ENCODE data around the gene GLMN. TPM values are rescaled to one million over a fixed set of nuclear protein-coding genes. Genes with fewer than 3 reads are reported as not detected.
"Not testable (repeated sequence)": the region's sequence is repeated elsewhere in the genome, so short reads cannot be mapped to it uniquely, and the experiment has no call there.

Gene GLMN
- total RNA-seq, 3 donors from 2014 or later (not counting 1 experiment from before 2014, with no cell fraction given): 19.8 to 25.9 (median 19.9) TPM

DNA sequence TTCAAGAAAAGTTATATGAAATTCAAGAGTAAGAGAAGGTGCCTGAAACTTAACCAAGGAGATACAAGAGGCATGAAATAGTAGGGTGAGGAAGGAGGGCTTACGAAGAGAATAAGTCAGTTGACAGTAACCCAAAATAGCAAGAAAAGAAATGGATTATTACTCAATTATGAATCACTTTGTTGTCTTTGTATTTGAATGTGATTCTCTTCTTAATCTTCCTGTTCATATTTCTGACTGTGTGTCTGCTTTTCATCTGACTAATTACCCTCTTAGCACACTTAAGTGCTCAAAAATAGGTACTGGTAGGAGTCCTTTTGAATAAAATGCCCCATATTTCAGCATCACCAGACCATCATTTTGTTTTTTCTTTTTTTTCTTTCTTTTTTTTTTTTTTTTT is 39.4 kb downstream of the GLMN start:
- no peak overlapping the region for H3K27ac Mint-ChIP-seq
- Histone ChIP-seq H3K9me3 (ENCODE audit: control insufficient read depth, insufficient read depth, low read length) (no peaks in the 10 kb centered on the region), H3K27ac (ENCODE audit: low read length) (no peak overlapping the region), H3K27me3 (ENCODE audit: control insufficient read depth, insufficient read depth, low read length) (no peaks in the 10 kb centered on the region), H3K4me3 (ENCODE audit: low read length) (no peak overlapping the region), H3K4me1 (ENCODE audit: control insufficient read depth, insufficient read depth, low read length) (no peaks in the 10 kb centered on the region), H3K36me3 (ENCODE audit: control insufficient read depth, insufficient read depth, low read length) (peaks cover 34% of the 10 kb centered on the region)
- intact Hi-C loops (cut with micrococcal nuclease): no loop called here
- 100% methylated on average over 1 of the region's 1 CpG for WGBS (ENCODE audit: insufficient coverage)
- DNase-seq (no peak), ATAC-seq (no peak)
- TF ChIP-seq, protein P1, sequence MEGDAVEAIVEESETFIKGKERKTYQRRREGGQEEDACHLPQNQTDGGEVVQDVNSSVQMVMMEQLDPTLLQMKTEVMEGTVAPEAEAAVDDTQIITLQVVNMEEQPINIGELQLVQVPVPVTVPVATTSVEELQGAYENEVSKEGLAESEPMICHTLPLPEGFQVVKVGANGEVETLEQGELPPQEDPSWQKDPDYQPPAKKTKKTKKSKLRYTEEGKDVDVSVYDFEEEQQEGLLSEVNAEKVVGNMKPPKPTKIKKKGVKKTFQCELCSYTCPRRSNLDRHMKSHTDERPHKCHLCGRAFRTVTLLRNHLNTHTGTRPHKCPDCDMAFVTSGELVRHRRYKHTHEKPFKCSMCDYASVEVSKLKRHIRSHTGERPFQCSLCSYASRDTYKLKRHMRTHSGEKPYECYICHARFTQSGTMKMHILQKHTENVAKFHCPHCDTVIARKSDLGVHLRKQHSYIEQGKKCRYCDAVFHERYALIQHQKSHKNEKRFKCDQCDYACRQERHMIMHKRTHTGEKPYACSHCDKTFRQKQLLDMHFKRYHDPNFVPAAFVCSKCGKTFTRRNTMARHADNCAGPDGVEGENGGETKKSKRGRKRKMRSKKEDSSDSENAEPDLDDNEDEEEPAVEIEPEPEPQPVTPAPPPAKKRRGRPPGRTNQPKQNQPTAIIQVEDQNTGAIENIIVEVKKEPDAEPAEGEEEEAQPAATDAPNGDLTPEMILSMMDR (IDR thresholded peaks at IDR 0.05): no peak
- H3K27me3 Mint-ChIP-seq (ENCODE audit: low read depth in 2 of 2): no peaks in the 10 kb centered on the region
- H3K4me3 Mint-ChIP-seq: no peak overlapping the region
- peaks cover 29% of the 10 kb centered on the region for H3K36me3 Mint-ChIP-seq
- H3K9me3 Mint-ChIP-seq: peaks cover 0 to 3% of the 10 kb centered on the region in 2 donors
- peaks cover 7 to 8% of the 10 kb centered on the region in 2 donors for H3K4me1 Mint-ChIP-seq

DNA sequence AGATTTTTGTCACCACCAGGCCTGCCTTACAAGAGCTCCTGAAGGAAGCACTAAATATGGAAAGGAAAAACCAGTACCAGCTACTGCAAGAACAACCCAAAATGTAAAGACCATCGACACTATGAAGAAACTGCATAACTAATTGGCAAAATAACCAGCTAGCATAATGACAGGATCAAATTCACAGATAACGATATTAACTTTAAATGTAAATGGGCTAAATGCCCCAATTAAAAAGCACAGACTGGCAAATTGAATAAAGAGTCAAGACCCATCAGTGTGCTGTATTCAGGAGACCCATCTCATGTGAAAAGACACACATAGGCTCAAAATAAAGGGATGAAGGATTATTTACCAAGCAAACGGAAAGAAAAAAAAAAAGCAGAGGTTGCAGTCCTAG is 44.1 kb downstream of the GLMN start:
- H3K27ac ChIP-seq (ENCODE audit: low read length); H3K27ac Mint-ChIP-seq; DNase-seq; ATAC-seq; intact Hi-C loops (cut with micrococcal nuclease); H3K9me3 Mint-ChIP-seq; H3K4me1 Mint-ChIP-seq; H3K9me3 ChIP-seq (ENCODE audit: control insufficient read depth, insufficient read depth, low read length); H3K4me3 ChIP-seq (ENCODE audit: low read length); H3K4me1 ChIP-seq (ENCODE audit: control insufficient read depth, insufficient read depth, low read length); H3K27me3 ChIP-seq (ENCODE audit: control insufficient read depth, insufficient read depth, low read length); H3K4me3 Mint-ChIP-seq; H3K27me3 Mint-ChIP-seq (ENCODE audit: low read depth in 2 of 2): not testable (repeated sequence)
- H3K36me3 Mint-ChIP-seq: peaks cover 32% of the 10 kb centered on the region
- 83% methylated on average over 3 of the region's 3 CpGs for WGBS (ENCODE audit: insufficient coverage)
- H3K36me3 ChIP-seq (ENCODE audit: control insufficient read depth, insufficient read depth, low read length): peaks cover 19% of the 10 kb centered on the region

DNA sequence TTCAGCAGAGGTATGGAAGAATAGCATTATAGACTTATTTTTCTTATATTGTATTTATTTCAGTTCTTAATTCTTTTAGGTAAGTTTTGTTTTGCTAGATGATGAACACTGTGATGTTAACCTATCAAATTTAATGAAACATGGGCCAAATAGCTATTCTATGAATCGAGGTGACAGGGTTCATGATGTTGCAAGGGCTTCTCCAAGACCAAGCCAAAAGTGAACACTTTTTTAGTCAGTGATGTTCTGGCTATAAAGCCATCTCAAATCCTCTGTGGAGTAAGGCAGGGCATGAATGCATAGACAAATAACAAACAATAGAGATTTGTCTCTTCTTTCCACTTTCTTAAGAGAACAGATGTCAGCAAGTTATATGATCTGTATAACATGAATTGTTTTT is 54.4 kb downstream of the GLMN start:
- Mint-ChIP-seq H3K27ac (no peak overlapping the region), H3K4me3 (no peak overlapping the region), H3K4me1 (no peaks in the 10 kb centered on the region), H3K27me3 (ENCODE audit: low read depth in 2 of 2) (no peaks in the 10 kb centered on the region), H3K9me3 (no peaks in the 10 kb centered on the region), H3K36me3 (no peaks in the 10 kb centered on the region)
- DNase-seq (no peak), ATAC-seq (no peak)
- H3K4me1 ChIP-seq (ENCODE audit: control insufficient read depth, insufficient read depth, low read length): no peaks in the 10 kb centered on the region
- H3K9me3 ChIP-seq (ENCODE audit: control insufficient read depth, insufficient read depth, low read length): no peaks in the 10 kb centered on the region
- intact Hi-C loops (cut with micrococcal nuclease): no loop called here
- H3K4me3 ChIP-seq (ENCODE audit: low read length): no peak overlapping the region
- no peaks in the 10 kb centered on the region for H3K27me3 ChIP-seq (ENCODE audit: control insufficient read depth, insufficient read depth, low read length)
- WGBS (ENCODE audit: insufficient coverage): 100% methylated on average over 1 of the region's 1 CpG
- TF ChIP-seq, protein P1 (IDR thresholded peaks at IDR 0.05): no peak
- H3K27ac ChIP-seq (ENCODE audit: low read length): no peak overlapping the region
- H3K36me3 ChIP-seq (ENCODE audit: control insufficient read depth, insufficient read depth, low read length): peaks cover 22% of the 10 kb centered on the region

- Histone ChIP-seq H3K9me3 (ENCODE audit: control insufficient read depth, insufficient read depth, low read length) (no peaks in the 10 kb centered on the region), H3K4me3 (ENCODE audit: low read length) (no peak overlapping the region), H3K27ac (ENCODE audit: low read length) (no peak overlapping the region), H3K36me3 (ENCODE audit: control insufficient read depth, insufficient read depth, low read length) (no peaks in the 10 kb centered on the region), H3K4me1 (ENCODE audit: control insufficient read depth, insufficient read depth, low read length) (no peaks in the 10 kb centered on the region), H3K27me3 (ENCODE audit: control insufficient read depth, insufficient read depth, low read length) (no peaks in the 10 kb centered on the region)
- TF ChIP-seq, protein P1 (IDR thresholded peaks at IDR 0.05): no peak
- Mint-ChIP-seq H3K4me1 (no peaks in the 10 kb centered on the region), H3K9me3 (no peaks in the 10 kb centered on the region), H3K27me3 (ENCODE audit: low read depth in 2 of 2) (peaks cover 7 to 11% of the 10 kb centered on the region in 2 donors), H3K27ac (no peak overlapping the region), H3K4me3 (no peak overlapping the region), H3K36me3 (no peaks in the 10 kb centered on the region)
- intact Hi-C loops (cut with micrococcal nuclease): no loop called here
- no peak for DNase-seq
- no peak for ATAC-seq
- WGBS (ENCODE audit: insufficient coverage): 96% methylated on average over 2 of the region's 2 CpGs
These were observed 58.8 kb downstream of the GLMN start for GRCh38 chr1:92240034-92240433.

All from natural killer cell (primary cell).